Endometrium (tissue), 2 donors: ENCODE data around the gene STAM2.

Experiments used
- FAIRE-seq: peaks from 2 replicates; lab custom pipeline; 2012; peaks lifted over from hg19 to GRCh38; lab: Jason Lieb, UNC
- donor health status: control.
- donor health status: control.

STAM2 gene

GRCh38 chr2:152071092-152071491, 104.5 kb downstream of the STAM2 start:
- FAIRE-seq = no peak

GRCh38 chr2:152068226-152068625, 107.3 kb downstream of the STAM2 start:
- no peak for FAIRE-seq

GRCh38 chr2:152067823-152068222, 107.7 kb downstream of the STAM2 start:
- no peak for FAIRE-seq
